ENCODE data around the gene LSAMP. TPM values are rescaled to one million over a fixed set of nuclear protein-coding genes. Genes with fewer than 3 reads are reported as not detected.

LSAMP gene
- total RNA-seq, 4 donors from 2014 or later = 1.2 to 3.0 (median 1.8) TPM

DNA sequence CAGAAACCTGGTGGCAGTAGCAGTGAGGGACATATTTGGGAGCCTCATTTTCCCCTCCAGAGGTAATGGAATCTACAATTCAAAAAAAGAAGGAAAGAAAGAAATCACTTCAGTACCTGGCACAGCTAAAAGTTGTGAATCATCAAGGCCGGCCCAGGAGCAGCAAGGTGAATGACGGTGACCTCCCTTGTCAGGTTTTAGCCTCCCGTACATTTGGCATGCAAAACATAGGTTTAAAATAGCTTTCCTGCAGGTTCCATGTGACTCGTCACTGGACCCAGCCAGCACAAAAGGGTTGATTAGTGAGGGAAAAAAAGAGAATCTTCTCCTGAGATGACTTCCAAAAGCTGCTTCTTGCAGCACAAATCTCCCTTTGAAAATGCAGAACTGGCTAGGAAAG, 394.2 kb downstream of the LSAMP start:
- DNase-seq (ENCODE audit: extremely low spot score) = no peak
- Histone ChIP-seq H3K27me3 (no peaks in the 10 kb centered on the region), H3K4me1 (peaks cover 0 to 10% (median 0%) of the 10 kb centered on the region in 4 donors), H3K27ac (replicated peaks in 1 of 4) (no peak overlapping the region), H3K36me3 (no peaks in the 10 kb centered on the region), H3K9me3 (no peaks in the 10 kb centered on the region), H3K4me3 (no peak overlapping the region)
- 47% methylated on average over 4 of the region's 4 CpGs for WGBS
- TF ChIP-seq, protein P1, sequence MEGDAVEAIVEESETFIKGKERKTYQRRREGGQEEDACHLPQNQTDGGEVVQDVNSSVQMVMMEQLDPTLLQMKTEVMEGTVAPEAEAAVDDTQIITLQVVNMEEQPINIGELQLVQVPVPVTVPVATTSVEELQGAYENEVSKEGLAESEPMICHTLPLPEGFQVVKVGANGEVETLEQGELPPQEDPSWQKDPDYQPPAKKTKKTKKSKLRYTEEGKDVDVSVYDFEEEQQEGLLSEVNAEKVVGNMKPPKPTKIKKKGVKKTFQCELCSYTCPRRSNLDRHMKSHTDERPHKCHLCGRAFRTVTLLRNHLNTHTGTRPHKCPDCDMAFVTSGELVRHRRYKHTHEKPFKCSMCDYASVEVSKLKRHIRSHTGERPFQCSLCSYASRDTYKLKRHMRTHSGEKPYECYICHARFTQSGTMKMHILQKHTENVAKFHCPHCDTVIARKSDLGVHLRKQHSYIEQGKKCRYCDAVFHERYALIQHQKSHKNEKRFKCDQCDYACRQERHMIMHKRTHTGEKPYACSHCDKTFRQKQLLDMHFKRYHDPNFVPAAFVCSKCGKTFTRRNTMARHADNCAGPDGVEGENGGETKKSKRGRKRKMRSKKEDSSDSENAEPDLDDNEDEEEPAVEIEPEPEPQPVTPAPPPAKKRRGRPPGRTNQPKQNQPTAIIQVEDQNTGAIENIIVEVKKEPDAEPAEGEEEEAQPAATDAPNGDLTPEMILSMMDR (IDR thresholded peaks at IDR 0.05) = no peak
- TF ChIP-seq POLR2AphosphoS5 (IDR thresholded peaks at IDR 0.05) = no peak
- no peak for TF ChIP-seq EP300 (IDR thresholded peaks at IDR 0.05)
- no peak for TF ChIP-seq POLR2A (IDR thresholded peaks at IDR 0.05; ENCODE audit: low read depth)
- intact Hi-C loops (cut with DNase I) = no loop called here

DNA sequence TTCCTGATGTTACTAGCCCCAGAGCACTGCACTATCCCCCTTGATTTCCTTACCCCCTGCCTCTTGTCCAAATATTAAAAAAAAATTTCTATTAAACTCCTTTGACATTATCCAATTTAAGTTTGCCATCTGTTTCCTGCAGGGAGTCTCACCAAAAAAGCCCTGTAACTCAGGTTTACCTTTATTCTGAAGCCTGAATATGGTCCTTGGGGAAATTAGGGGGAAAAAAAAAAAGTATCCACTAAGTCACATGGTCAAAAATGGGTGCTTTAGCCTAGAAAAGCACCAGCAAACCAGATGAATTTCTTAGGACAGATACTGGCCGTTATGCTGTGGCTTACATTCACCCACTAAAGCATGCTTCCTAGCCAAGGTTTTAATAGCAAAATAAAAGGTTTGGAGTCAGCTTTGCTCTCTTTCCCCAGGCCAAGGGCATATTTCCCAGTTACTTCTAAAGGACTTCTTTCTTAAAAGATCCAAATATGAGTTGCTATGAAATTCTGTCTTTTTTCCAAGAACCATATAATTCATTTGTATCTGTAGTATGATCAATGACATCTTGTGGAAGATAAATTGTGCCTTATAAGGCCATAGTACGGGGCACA, 394.9 kb downstream of the LSAMP start:
- TF ChIP-seq, protein P1 (IDR thresholded peaks at IDR 0.05) = no peak
- TF ChIP-seq POLR2AphosphoS5 (IDR thresholded peaks at IDR 0.05) (no peak), EP300 (IDR thresholded peaks at IDR 0.05) (no peak), POLR2A (IDR thresholded peaks at IDR 0.05; ENCODE audit: low read depth) (no peak)
- Histone ChIP-seq H3K36me3 (no peaks in the 10 kb centered on the region), H3K4me1 (peaks cover 0 to 10% (median 0%) of the 10 kb centered on the region in 4 donors), H3K9me3 (no peaks in the 10 kb centered on the region), H3K27me3 (no peaks in the 10 kb centered on the region), H3K27ac (replicated peaks in 1 of 4) (no peak overlapping the region), H3K4me3 (no peak overlapping the region)
- intact Hi-C loops (cut with DNase I) = no loop called here
- DNase-seq (ENCODE audit: extremely low spot score) = no peak
- 44% methylated on average over 2 of the region's 2 CpGs for WGBS

DNA sequence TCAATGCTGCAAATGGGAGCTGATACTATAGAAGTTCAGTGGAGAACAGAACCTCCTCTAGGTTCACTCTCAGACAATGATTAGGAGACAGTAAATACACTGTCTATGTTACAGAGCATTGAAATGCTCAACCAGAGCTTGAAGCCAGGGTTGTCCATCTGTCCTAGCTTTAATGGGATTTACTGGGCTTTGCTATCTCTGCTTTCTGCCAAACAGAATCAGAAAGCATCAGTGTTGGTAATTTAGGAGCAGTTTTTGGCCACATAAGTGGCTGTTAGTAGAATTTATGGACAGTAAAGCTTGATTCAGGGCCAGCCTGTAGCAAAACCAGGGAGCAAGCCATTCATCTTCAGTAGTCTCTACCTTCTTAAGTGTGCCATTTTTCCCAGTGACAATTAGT, 396.3 kb downstream of the LSAMP start:
- no peaks in the 10 kb centered on the region for H3K9me3 ChIP-seq

DNA sequence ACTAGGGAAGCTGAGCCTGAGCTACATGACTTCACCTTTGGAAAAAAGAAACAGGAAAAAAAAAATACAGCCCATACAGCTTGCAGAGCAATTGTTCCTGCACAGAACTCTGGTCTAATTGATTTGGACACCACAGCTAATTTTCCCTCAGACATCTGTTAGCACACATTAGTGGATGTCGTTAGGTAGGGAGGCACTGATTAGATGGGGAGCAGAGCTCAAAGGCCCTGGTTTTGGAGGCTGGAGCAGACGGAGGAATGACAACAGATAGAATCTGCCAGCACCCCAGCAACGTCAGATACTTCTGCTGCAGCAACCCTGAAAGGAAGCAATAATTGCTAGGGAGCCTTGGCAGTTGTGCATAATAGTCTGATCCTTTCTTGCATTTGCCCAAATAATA, 398.9 kb downstream of the LSAMP start:
- Histone ChIP-seq H3K36me3 (no peaks in the 10 kb centered on the region), H3K9me3 (no peaks in the 10 kb centered on the region), H3K27ac (replicated peaks in 1 of 4) (no peak overlapping the region), H3K4me1 (peaks cover 0 to 10% (median 0%) of the 10 kb centered on the region in 4 donors), H3K4me3 (no peak overlapping the region), H3K27me3 (no peaks in the 10 kb centered on the region)
- no peak for DNase-seq (ENCODE audit: extremely low spot score)
- no peak for TF ChIP-seq POLR2AphosphoS5 (IDR thresholded peaks at IDR 0.05)
- TF ChIP-seq, protein P1 (IDR thresholded peaks at IDR 0.05) = no peak
- TF ChIP-seq EP300 (IDR thresholded peaks at IDR 0.05) = no peak
- no peak for TF ChIP-seq POLR2A (IDR thresholded peaks at IDR 0.05; ENCODE audit: low read depth)
- WGBS = 69% methylated on average over 3 of the region's 3 CpGs
- intact Hi-C loops (cut with DNase I) = no loop called here

More for the DNA sequence above, 396.3 kb downstream of the LSAMP start:
- TF ChIP-seq POLR2AphosphoS5 (IDR thresholded peaks at IDR 0.05) (no peak), EP300 (IDR thresholded peaks at IDR 0.05) (no peak), POLR2A (IDR thresholded peaks at IDR 0.05; ENCODE audit: low read depth) (no peak)
- TF ChIP-seq, protein P1 (IDR thresholded peaks at IDR 0.05) = no peak
- Histone ChIP-seq H3K27me3 (no peaks in the 10 kb centered on the region), H3K27ac (replicated peaks in 1 of 4) (no peak overlapping the region), H3K36me3 (no peaks in the 10 kb centered on the region), H3K4me1 (peaks cover 0 to 10% (median 0%) of the 10 kb centered on the region in 4 donors), H3K4me3 (no peak overlapping the region)
- DNase-seq (ENCODE audit: extremely low spot score) = no peak
- intact Hi-C loops (cut with DNase I) = no loop called here

DNA sequence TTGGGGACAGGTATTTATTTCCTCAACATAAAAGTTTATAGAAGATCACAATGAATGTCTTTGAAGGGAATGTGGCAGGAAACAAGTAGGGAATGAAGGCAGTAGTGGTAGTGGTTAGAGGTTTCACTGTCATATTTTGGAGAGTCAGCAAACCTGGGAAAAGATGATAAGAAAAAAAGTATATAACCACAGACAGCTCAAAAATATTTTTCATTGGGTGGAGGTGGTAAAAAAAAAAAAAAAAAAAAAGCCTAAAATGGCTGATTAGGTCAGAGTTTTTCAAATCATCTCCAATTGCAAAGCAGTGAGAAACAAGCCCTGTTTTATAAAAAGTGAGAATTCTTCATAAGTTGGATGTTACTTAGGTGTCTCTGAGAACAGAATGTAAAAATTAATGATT, 400.0 kb downstream of the LSAMP start:
- Histone ChIP-seq H3K36me3 (no peaks in the 10 kb centered on the region), H3K27me3 (no peaks in the 10 kb centered on the region), H3K9me3 (no peaks in the 10 kb centered on the region), H3K4me3 (no peak overlapping the region), H3K27ac (replicated peaks in 1 of 4) (no peak overlapping the region), H3K4me1 (no peaks in the 10 kb centered on the region)
- no peak for DNase-seq (ENCODE audit: extremely low spot score)
- intact Hi-C loops (cut with DNase I) = no loop called here
- TF ChIP-seq, protein P1 (IDR thresholded peaks at IDR 0.05) = no peak
- TF ChIP-seq POLR2A (IDR thresholded peaks at IDR 0.05; ENCODE audit: low read depth) = no peak
- TF ChIP-seq POLR2AphosphoS5 (IDR thresholded peaks at IDR 0.05) = no peak
- no peak for TF ChIP-seq EP300 (IDR thresholded peaks at IDR 0.05)

Data from esophagus muscularis mucosa (tissue), 4 donors.